Astrocyte of the cerebellum (primary cell): ENCODE results near the gene KCNG4.

ENCODE experiments used
- DNase-seq: peaks from one replicate; pipeline ENCODE4 v3.0.0-alpha.2; 2011; ENCODE audit warnings: low read depth
- H3K4me3 ChIP-seq: 2 replicates; pipeline ENCODE4 v1.5.1; 2011; ENCODE audit warnings: mild to moderate bottlenecking, low read depth, low read length, moderate library complexity
- CTCF ChIP-seq: IDR thresholded peaks from 2 replicates; pipeline ENCODE4 v1.5.1; 2012; ENCODE audit warnings: low read length, low read depth, moderate library complexity, mild to moderate bottlenecking; ENCODE audit errors: missing control alignments
- in situ Hi-C: cut with HindIII; loops from 2 replicates; pipeline ENCODE4 v1.10.0; 2017; ENCODE audit warnings: low sequenced_read_pairs

Gene KCNG4

GRCh38 chr16:84243732-84244131 lies 3.9 kb upstream of the KCNG4 start:
- H3K4me3 ChIP-seq, result no peak overlapping the region
- in situ Hi-C loops, result no loop called here
- no peak for DNase-seq
- TF ChIP-seq CTCF, result no peak

GRCh38 chr16:84242839-84243238 lies 3.0 kb upstream of the KCNG4 start:
- in situ Hi-C loops, result no loop called here
- TF ChIP-seq CTCF, result no peak
- no peak overlapping the region for H3K4me3 ChIP-seq
- no peak for DNase-seq

GRCh38 chr16:84241778-84242177 lies 2.0 kb upstream of the KCNG4 start:
- no peak for DNase-seq
- no peak overlapping the region for H3K4me3 ChIP-seq
- in situ Hi-C loops, result no loop called here
- TF ChIP-seq CTCF, result no peak

GRCh38 chr16:84240455-84240854 lies 643 bp upstream of the KCNG4 start:
- H3K4me3 ChIP-seq, result no peak overlapping the region
- TF ChIP-seq CTCF, result no peak
- in situ Hi-C loops, result no loop called here
- DNase-seq, result no peak

GRCh38 chr16:84239141-84239769 lies 557 bp downstream of the KCNG4 start:
- no peak for TF ChIP-seq CTCF
- no peak for DNase-seq
- in situ Hi-C loops, result loop anchor here (5.0 kb wide), 1 partner anchor 102 kb away; no protein-coding TSS in a partner anchor
- H3K4me3 ChIP-seq, result no peak overlapping the region

- in situ Hi-C loops, result loop anchor here (5.0 kb wide), 1 partner anchor 101 kb away; no protein-coding TSS in a partner anchor
- no peak for DNase-seq
- no peak overlapping the region for H3K4me3 ChIP-seq
- TF ChIP-seq CTCF, result no peak
Observed at GRCh38 chr16:84237994-84238750, 1.6 kb downstream of the KCNG4 start.
